ENCODE data around the gene PPID. TPM values are rescaled to one million over a fixed set of nuclear protein-coding genes. Genes with fewer than 3 reads are reported as not detected.
"Not testable (repeated sequence)": the region's sequence is repeated elsewhere in the genome, so short reads cannot be mapped to it uniquely, and the experiment has no call there.

The PPID gene
- total and polyA plus RNA-seq, 2 donors (not counting 3 experiments of a cell fraction or from before 2014, with no cell fraction given) = 11.5 to 25.7 TPM

- Histone ChIP-seq H3K9me1 (replicated peaks; ENCODE audit: control insufficient read depth, extremely low read depth, insufficient read depth, low read length) (no peaks in the 10 kb centered on the region), H3K4me2 (ENCODE audit: insufficient read depth, low read length) (no peak overlapping the region), H3K4me1 (ENCODE audit: control insufficient read depth, extremely low read depth, insufficient read depth, low read length) (no peaks in the 10 kb centered on the region), H3K9ac (replicated peaks; ENCODE audit: extremely low read depth, insufficient read depth, low read length) (no peak overlapping the region), H2AFZ (ENCODE audit: low read depth, low read length) (no peak overlapping the region), H3K27ac (ENCODE audit: insufficient read depth, low read depth, low read length) (no peak overlapping the region), H4K20me1 (replicated peaks; ENCODE audit: control insufficient read depth, extremely low read depth, insufficient read depth, low read length) (no peaks in the 10 kb centered on the region), H3K4me3 (replicated peaks in 1 of 3; ENCODE audit: insufficient read depth in 1 of 3, low read depth in 1 of 3, low read length in 3 of 3) (no peak overlapping the region), H3K79me2 (ENCODE audit: control insufficient read depth, insufficient read depth, low read length) (no peaks in the 10 kb centered on the region), H3K36me3 (ENCODE audit: control insufficient read depth in 2 of 2, extremely low read depth in 1 of 2, insufficient read depth in 2 of 2, low read length in 2 of 2) (no peaks in the 10 kb centered on the region), H3K27me3 (ENCODE audit: control insufficient read depth in 2 of 2, insufficient read depth in 2 of 2, low read length in 2 of 2) (no peaks in the 10 kb centered on the region), H3K9me3 (replicated peaks; ENCODE audit: control insufficient read depth, insufficient read depth, low read length) (no peaks in the 10 kb centered on the region)
- FAIRE-seq = no peak
- DNase-seq (ENCODE audit: low read depth, low spot score) = no peak
- intact Hi-C loops (cut with micrococcal nuclease) = no loop called here
- CTCF ChIA-PET = no interaction called here
- POLR2A ChIA-PET = no interaction called here
- BruUV-seq (replicated peaks) = no TSS peak
- dilution Hi-C loops (cut with MboI; ENCODE audit: extremely low pct_ligation_motif_present, low sequenced_read_pairs) = no loop called here
- no peak for TF ChIP-seq GATA2 (IDR thresholded peaks at IDR 0.05; ENCODE audit: insufficient read depth, insufficient read length, low read depth, low read length)
- TF ChIP-seq JUN (IDR thresholded peaks at IDR 0.05; ENCODE audit: borderline replicate concordance, insufficient read depth, insufficient read length, low read depth) = no peak
- TF ChIP-seq POLR2A (IDR thresholded peaks at IDR 0.05; ENCODE audit: low read depth, low read length) = no peak
- TF ChIP-seq POLR2AphosphoS5 (IDR thresholded peaks at IDR 0.05; ENCODE audit: insufficient read depth, low read depth, low read length) = no peak
- no peak for TF ChIP-seq FOS (IDR thresholded peaks at IDR 0.05; ENCODE audit: borderline replicate concordance, insufficient read depth, low read length)
- TF ChIP-seq MYC (IDR thresholded peaks at IDR 0.05; ENCODE audit: low read depth, low read length) = no peak
- no peak for TF ChIP-seq EZH2 (IDR thresholded peaks at IDR 0.05; ENCODE audit: borderline replicate concordance, low read depth, low read length, severe bottlenecking)
These were observed 37.7 kb upstream of the PPID start for GRCh38 chr4:158760866-158761265.

DNA sequence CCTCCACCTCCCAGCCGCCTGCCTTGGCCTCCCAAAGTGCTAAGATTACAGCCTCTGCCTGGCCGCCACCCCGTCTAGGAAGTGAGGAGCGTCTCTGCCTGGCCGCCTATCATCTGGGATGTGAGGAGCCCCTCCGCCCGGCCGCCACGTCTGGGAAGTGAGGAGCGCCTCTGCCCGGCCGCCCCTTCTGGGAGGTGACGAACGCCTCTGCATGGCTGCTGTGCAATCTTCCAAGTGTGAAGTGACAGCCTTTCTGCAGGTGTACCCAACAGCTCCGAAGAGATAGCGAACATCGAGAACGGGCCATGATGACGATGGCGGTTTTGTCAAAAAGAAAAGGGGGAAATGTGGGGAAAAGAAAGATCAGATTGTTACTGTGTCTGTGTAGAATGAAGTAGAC lies 36.3 kb upstream of the PPID start:
- H3K27me3 ChIP-seq (ENCODE audit: control insufficient read depth in 2 of 2, insufficient read depth in 2 of 2, low read length in 2 of 2); H3K9me3 ChIP-seq (replicated peaks; ENCODE audit: control insufficient read depth, insufficient read depth, low read length); H3K4me1 ChIP-seq (ENCODE audit: control insufficient read depth, extremely low read depth, insufficient read depth, low read length); H3K9me1 ChIP-seq (replicated peaks; ENCODE audit: control insufficient read depth, extremely low read depth, insufficient read depth, low read length); dilution Hi-C loops (cut with MboI; ENCODE audit: extremely low pct_ligation_motif_present, low sequenced_read_pairs); FAIRE-seq; H3K9ac ChIP-seq (replicated peaks; ENCODE audit: extremely low read depth, insufficient read depth, low read length); intact Hi-C loops (cut with micrococcal nuclease); BruUV-seq (replicated peaks); H2AFZ ChIP-seq (ENCODE audit: low read depth, low read length); H3K4me3 ChIP-seq (replicated peaks in 1 of 3; ENCODE audit: insufficient read depth in 1 of 3, low read depth in 1 of 3, low read length in 3 of 3); H3K27ac ChIP-seq (ENCODE audit: insufficient read depth, low read depth, low read length); H3K79me2 ChIP-seq (ENCODE audit: control insufficient read depth, insufficient read depth, low read length); H3K4me2 ChIP-seq (ENCODE audit: insufficient read depth, low read length); DNase-seq (ENCODE audit: low read depth, low spot score); POLR2A ChIA-PET; H3K36me3 ChIP-seq (ENCODE audit: control insufficient read depth in 2 of 2, extremely low read depth in 1 of 2, insufficient read depth in 2 of 2, low read length in 2 of 2); H4K20me1 ChIP-seq (replicated peaks; ENCODE audit: control insufficient read depth, extremely low read depth, insufficient read depth, low read length); CTCF ChIA-PET: not testable (repeated sequence)

Measured in endothelial cell of umbilical vein (primary cell).